MV-4-11 (cell line): Measurements from ENCODE around the gene SMIM14.
"Not testable (repeated sequence)": the region's sequence is repeated elsewhere in the genome, so short reads cannot be mapped to it uniquely, and the experiment has no call there.

Source experiments
- DNase-seq: peaks from one replicate; lab custom pipeline; 2025; lab: John Stamatoyannopoulos, UW

The SMIM14 gene

DNA sequence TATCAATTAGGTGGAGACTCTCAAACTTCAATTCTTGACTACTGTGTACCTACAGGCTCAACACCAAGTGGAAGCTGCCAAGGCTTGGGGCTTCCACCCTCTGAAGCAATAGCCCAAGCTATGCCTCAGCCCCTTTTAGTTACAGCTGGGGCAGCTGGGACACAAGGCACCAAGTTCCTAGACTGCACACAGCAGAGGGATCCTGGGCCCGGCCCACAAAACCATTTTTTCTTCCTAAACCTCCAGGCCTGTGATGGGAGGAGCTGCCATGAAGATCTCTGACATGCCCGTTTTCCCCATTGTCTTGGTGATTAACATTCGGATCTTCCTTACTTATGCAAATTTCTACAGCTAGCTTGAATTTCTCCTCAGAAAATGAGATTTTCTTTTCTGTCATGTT lies 108.0 kb downstream of the SMIM14 start:
- DNase-seq = no peak

DNA sequence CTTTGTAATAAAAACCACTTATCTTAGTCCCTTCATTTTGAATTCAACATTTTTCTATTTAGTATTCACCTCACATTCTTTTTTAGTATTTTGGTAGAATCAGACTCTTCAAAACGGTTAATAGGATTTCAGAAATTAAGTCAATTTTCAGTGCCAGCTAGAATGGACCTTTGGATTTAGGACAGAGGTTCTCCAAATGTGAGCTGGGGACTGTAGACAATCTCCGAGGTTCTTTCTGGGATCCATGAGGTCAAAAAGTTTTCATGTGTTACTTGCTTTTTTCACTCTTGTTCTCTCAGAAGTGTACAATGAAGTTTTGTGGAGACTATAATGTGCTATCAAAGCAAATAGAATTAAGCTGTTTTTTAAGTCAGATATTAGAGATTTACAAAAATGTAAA lies 109.1 kb downstream of the SMIM14 start:
- DNase-seq = no peak

GRCh38 chr4:39528061-39528465 lies 110.6 kb downstream of the SMIM14 start:
- no peak for DNase-seq

DNA sequence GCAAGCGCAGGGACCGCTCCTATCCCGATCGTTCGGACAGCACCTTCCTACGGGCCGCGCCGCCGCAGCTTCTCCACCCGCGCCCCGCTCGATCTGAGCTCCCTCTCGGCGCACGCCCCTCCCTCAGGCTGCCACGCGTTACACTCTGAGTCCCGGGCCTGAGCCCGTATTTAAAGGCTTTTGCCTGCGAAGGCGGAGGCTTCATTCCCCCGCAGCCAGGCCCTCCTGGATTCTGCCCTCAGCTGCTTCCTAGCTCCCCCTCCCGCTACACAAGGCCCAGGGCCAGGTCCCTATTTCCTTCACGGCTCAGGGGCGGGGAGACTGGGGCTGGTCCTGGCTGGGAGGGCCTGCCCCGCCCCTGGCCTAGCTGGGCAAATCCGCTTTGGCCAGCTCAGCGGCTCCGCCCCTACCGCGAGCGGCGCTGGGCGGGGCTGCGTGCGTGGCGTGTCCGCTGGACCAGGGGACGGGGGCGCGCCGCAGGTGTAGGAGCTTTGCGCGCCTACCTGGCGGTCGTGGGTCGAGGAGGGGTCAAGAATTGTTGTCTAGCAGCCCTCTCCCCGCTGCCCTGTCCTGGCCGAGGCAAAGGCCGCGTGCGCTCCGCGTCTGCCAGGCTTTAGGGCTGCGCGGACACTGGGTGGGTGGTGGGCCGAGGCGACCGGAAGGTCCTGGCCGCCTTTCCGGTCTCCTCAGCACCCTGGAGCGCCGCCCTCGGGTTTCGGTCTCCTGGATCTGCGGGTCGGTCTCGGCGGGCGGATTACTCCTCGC lies 111.2 kb downstream of the SMIM14 start, which contains the start of gene UGDH:
Gene UGDH (minus strand): TSS at position 144 of the 765 bp plus-strand sequence. CDS start 5,927 bp downstream, outside the sequence.
- DNase-seq = peak; percentile 89

GRCh38 chr4:39526765-39527295 lies 111.8 kb downstream of the SMIM14 start:
- DNase-seq = no peak

DNA sequence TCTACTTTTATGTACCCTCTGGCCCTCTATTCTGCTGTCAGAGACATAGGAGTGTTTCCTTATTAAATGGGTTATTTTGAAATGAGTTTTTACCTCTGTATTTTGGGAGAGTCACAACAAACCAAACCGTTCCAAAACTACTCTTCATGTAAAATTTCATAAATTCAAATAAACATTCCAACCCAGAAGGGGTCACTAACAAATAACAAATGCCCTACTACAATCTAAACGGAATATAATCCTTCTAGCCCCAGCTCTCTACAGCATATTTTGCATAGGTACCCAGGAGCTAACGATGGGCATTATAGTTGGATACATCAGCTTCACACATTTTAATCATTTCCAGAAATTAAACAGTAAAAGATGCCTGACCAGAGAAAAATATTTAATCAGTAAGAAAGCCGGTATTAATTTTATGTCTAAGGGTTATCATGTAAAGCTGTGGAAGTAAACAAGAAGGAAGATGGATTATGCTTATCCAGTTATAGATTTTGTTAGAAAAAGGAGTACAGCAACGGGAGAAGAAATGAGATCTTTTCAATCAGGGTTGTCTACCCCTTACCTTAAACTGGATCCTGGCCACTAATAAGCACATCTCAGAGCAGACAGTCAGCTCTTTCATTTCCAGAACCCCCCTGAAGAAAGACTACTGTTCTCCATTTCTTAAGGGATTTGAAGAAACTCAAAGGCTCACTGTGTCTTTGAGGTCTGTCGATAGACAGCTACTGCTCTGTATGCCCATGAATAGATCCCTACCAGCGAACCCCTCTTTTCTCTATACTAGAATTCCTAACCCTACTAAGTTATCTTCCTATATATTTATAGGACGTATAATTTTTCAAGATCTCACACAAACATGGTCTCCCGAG lies 112.6 kb downstream of the SMIM14 start:
- DNase-seq = no peak

GRCh38 chr4:39524161-39524957 lies 114.3 kb downstream of the SMIM14 start:
- DNase-seq = no peak

DNA sequence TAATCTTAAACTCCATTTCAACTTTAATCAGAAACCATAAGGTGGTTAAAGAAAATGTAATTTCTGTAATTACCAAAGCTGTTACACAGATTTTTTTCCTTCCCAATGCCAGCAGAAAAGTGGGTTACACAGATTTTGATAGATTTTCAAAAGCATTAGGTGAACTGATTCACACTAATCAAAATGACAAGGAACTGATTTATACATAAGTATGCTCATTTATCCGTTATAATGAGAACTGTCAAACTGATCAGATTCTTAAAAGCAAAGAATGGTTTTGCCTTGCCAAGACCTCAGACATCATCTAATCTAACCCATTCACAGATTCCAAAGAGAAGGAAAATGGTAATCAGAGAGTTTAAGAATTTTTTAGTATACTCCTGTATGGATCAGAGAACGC lies 116.6 kb downstream of the SMIM14 start:
- DNase-seq = no peak

DNA sequence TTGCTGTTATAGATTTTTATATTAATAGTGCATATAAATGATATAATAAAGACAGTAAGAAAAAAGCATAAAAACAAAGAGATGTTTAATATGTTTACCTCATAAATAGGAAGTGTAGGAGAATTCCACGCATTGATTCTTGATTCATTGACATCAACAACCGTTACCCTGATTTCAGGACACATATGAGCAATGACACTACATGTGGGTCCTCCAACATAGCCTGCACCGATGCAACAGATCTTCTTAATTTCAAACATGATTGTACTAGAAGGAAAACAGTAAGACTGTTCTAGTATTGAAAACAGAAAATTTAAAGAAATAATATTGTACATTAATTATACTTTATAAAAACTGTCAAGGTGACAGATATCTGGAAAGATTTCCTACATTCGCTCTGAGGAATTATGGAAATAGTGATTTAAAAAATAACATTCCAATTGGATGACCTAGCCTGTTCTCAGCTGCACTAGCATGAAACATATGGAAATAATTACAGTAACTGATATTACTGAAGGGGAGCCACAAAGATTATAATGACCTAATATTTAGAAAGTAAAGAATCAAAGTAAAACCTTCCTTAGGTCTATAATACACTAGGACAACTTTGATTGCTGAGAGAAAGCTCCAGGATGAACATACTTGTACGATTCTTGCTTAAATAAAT lies 117.3 kb downstream of the SMIM14 start:
- DNase-seq = no peak

DNA sequence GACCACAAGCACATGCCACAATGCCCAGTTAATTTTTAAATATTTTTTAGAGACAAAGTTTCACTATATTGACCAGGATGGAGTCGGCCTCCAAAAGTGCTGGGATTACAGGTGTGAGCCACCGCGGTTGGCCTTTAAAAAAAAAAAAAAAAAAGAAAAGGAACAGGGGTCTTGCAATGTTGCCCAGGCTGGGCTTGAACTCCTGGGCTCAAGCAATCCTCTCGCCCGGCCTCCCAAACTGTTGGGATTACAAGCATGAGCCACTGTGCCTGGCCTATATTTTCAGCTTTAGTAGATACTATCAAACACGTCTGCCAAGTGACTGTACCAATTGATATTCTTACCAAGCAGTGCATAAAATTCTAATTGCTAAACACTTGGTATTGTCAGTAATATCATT lies 120.2 kb downstream of the SMIM14 start:
- DNase-seq = no peak

DNA sequence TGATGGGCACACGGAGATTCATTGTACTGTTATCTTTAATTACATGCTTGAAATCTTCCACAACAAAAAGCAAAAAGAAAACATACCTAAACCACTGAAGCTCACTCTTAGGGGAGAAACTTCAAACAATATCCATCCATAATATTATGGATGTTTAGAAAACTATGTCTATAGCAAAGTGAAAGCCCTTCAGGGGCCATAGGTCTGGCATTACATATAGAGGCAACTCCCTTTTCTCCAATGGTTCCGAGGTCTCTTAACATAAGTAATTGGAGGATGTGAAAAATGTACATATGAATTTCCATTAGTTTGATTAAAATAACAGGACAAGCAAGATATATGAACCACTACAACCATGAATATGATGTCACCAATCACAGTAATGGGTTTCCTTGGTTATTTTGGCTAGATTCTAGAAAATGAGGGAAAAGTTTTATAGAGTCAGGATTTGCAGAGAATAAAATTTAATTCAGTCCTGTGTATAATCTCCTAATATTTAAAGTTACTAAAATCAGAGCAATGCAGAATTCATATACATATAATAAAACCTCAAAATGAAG lies 122.2 kb downstream of the SMIM14 start:
- no peak for DNase-seq

- not testable (repeated sequence) for DNase-seq
Measured at GRCh38 chr4:39515669-39516401, 122.8 kb downstream of the SMIM14 start.

DNA sequence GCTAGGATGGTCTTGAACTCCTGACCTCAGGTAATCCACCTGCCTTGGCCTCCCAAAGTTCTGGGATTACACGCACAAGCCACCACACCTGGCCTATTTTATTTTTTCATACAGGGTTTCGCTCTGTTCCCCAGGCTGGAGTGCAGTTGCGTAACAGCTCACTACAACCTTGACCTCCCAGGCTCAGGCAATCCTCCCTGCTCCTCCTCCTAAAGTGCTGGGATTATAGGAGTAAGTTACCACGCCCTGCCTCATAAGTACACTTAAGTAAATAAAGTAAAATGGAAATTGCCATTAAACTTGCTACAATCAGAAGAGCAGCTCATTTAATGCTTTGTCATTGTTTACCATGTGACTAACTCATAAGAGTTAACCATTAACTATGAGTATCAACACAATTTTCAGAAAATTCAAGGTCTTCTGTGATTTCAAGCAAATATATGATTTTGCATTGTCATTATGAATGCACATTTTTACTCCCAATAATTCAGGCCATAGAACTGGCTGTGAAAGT lies 123.7 kb downstream of the SMIM14 start:
- no peak for DNase-seq

DNA sequence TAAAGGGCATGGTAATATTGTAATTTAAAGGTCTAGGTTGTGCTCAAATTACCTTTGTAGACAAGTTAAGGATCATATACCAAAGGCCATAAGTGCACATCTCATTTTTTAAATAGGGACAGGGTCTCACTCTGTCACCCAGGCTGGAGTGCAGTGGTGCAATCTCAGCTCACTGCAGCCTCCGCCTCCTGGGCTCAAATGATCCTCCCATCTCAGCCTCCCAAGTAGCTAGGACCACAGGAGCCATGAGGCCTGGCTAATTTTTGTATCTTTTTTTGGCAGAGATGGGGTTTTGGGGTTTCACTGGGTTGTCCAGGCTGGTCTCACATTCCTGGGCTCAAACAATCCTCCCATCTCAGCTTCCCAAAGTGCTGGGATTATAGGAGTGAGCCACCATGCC lies 124.4 kb downstream of the SMIM14 start:
- not testable (repeated sequence) for DNase-seq

GRCh38 chr4:39510348-39510929 lies 128.2 kb downstream of the SMIM14 start:
- DNase-seq = no peak

DNA sequence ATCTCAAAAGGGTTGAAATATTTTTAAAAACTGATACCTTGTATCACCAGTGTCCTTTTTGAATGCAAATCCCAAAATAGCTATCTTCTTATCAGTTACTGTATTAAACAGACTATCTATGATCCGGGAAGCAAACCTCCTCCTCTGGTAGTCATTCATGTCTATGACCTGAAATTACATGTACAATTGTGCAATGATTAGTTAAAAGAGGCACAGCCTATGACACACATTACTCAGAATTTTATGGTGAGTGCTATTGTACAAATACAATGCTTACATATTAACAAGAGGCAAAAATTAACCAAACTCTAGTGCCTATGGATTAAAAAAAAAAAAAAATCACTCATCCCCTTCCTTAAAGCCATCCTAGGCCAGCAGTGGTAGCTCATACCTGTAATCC lies 133.1 kb downstream of the SMIM14 start:
- DNase-seq = no peak

- DNase-seq = no peak
Measured at GRCh38 chr4:39504538-39504937, 134.1 kb downstream of the SMIM14 start.

- DNase-seq = not testable (repeated sequence)
Measured at GRCh38 chr4:39502664-39503035, 136.0 kb downstream of the SMIM14 start.

GRCh38 chr4:39502019-39502663 lies 136.5 kb downstream of the SMIM14 start:
- DNase-seq = no peak

GRCh38 chr4:39498727-39499020 lies 140.0 kb downstream of the SMIM14 start:
- DNase-seq = no peak
